Activated T-cell treated with anti-CD3 and anti-CD28 coated beads for 1 hour (primary cell): ENCODE results near the gene ARID1B.

Source experiments
- DNase-seq: peaks from one replicate; pipeline ENCODE4 v3.0.0-alpha.2; 2020; ENCODE audit warnings: low read depth

The ARID1B gene

DNA sequence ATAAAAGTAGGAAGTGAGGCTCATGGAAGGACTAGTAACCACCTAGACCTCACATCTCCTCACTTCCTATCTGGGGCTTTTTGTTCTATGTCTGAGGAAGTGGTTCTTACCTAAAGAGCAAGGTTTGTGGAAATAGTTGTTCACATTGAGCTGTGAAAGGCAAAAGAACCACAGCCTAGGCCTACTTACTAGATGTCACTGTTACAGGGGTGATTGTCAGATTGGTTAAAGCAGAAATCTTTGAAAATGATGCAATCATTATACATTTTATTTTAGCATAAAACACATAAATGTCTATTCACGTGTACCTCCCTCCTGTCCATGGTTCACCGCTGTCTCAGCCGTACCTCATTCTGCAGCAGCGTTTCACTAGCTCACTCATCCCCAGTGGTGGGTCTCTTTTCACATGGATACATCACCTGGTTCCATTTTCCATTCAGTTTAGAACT lies 277.4 kb downstream of the ARID1B start:
- DNase-seq, result no peak

- DNase-seq, result no peak
Observed at GRCh38 chr6:157055863-157056262, 278.7 kb downstream of the ARID1B start.

GRCh38 chr6:157056275-157056674 lies 279.1 kb downstream of the ARID1B start:
- DNase-seq, result no peak

DNA sequence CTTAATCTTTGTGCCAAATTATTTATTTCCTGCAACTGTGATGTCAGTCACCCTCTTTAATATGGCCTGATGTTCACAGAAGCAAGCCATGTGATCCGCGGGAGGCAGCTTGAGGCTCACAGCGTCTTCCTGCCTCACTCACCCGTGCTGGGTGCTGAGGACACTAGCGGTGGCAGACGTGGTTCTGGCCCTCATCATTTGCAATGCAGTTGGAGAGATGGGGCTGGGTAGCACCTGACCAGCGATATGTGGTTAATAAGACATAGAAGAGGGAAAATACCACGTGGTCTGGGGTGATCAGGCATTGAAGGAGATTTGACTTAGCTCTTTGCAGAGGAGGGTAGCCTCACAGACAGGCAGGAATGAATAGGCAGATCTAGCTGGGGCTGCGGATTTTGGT lies 281.4 kb downstream of the ARID1B start:
- DNase-seq, result no peak

GRCh38 chr6:157059781-157060180 lies 282.6 kb downstream of the ARID1B start:
- no peak for DNase-seq

DNA sequence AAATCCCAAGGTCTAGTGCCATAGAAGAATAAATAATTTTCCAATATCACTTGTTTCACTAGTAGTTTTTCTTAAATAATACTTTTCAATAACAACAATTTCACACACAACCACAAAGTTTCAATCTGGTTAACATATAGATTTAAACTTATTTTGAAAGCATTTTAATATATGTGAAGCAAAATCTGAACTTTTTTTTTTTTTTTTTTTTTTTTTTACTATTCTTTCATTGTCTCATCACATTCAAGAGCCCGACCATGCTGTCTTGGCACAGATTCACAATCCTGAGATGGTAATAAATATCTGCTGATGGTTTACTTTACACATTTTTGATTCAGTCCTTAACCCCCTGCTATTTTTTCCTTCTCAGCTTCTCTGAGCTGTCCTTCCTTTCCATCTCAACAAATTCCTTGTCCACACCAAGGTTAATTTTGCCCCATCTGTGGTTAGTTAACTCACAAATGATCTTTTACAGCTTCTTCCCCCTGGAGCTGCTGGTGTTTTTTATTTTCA lies 283.3 kb downstream of the ARID1B start:
- no peak for DNase-seq

DNA sequence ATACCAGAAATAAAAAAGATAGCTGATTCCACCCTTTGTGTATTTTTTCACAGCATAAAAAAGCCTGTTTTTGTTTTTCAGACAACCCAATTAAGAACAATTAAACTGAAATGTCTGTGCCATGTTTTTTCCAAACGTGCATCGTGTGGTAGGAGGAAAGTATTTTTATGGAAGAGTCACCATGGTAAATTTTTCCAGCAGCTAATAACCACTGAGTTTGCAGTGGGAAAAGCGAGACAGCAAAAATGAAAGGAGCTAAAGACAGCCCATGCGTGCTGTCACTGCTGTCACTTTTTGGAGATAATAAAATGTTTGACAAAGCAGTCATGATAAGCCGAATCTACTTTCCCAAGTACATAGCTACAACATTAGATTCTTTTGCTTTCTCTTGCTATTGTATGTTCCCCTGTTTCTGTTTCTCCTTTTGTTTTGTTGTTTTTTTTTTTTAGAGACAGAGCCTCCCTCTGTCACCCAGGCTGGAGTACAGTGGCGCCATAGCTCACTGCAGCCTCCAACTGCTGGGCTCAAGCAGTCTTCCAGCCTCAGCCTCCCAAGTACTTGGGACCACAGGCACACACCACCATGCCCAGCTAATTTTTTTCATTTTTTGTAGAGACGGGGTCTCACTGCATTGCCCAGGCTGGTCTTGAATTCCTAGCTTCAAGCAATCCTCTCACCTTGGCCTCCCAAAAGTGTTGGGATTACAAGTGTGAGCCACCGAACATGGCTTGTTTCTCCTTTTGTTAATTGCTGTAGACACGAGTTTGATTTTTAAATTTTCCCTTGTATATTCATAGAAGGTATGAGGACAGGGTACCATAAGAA lies 284.8 kb downstream of the ARID1B start:
- no peak for DNase-seq

- no peak for DNase-seq
Observed at GRCh38 chr6:157063176-157063905, 286.2 kb downstream of the ARID1B start.

GRCh38 chr6:157063923-157064322 lies 286.7 kb downstream of the ARID1B start:
- no peak for DNase-seq

DNA sequence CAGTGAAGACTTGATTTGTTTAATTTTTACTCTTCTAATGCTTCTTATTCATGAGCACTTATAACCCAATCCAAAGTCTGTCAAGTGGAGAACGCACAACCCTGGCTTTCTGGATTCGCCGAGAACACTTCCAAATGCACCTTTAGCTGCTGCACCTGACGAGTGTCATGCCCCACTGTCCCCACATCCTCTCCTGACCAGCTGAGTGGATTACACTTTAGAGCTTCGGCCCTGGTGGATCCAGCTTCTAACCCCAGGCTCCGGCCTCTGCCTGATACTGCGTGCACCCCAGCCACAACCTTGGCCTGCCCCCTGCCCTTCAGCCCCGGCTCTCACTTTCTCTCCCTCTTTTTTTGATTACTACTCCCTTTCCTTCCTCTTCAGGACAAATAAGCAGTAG lies 287.3 kb downstream of the ARID1B start:
- DNase-seq, result no peak

DNA sequence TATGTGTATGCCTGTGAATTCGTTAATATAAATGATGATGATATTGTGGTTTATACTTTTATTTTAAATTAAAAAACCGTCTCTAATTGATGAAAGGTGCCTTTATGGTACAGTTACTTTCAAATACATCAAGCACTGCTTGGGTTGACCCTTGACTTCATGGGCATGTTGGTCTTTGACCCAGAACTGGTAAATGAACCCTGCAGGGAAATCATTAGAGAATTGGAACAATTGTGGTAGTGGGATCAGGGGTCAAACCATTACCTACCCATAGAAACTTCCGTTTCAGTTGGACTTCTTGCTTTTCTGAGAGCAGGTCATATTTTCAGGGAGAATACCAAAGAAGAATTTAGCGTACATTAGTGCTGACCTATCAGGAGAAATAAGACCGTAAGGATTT lies 288.2 kb downstream of the ARID1B start:
- DNase-seq, result no peak

DNA sequence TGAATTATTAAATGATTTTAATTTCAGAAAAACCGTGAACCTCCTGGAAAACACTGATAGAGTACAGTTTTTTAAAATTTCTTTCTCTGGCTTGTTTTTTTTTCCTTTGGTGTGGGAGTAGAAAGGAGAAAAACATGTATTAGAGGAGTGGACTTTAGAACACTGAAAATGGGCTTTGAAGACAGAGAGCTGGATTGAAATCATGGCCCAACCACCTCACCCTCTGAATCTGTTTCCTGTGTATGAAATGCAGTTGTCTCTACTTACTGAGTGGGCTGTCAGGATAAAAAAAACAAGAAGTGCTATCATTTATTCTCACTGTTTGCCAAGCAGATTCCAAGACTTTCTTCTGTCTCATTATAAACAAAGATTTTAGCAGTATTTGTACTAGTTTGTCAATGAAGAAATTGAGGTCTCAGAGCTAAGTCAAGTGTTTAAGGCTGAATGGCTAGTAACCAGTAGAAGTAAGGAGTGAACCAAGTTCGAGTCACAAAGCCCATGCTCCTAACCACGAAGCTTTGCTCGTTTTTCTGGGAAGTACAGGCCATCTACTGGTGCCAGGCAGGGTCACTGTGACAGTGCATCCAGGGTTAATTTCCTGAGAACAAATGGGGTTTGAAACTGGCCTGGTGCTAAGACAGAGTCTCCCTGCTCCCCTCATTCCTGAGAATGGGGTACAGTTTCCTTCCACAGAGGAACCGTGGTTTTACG lies 289.8 kb downstream of the ARID1B start:
- DNase-seq, result no peak

DNA sequence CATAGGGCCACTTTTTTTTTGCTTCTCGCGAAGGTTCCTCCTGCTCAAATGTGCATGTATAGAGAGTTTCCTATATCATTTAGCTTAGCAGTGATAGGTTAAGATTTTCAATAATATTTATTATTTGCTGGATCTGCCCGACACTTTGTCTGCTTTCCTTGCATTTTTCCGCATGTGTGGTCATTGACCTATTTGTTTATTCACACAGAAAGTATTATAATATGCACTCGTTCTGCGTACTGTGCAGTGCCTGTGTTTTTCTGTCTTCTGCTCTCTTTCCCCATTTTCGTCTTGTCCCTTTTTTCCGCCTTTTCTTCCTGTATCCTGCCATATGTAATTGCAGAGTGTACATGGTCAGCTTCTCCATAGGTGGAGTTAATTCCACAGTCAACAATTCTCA lies 290.3 kb downstream of the ARID1B start:
- DNase-seq, result no peak

GRCh38 chr6:157068691-157069324 lies 291.6 kb downstream of the ARID1B start:
- no peak for DNase-seq

DNA sequence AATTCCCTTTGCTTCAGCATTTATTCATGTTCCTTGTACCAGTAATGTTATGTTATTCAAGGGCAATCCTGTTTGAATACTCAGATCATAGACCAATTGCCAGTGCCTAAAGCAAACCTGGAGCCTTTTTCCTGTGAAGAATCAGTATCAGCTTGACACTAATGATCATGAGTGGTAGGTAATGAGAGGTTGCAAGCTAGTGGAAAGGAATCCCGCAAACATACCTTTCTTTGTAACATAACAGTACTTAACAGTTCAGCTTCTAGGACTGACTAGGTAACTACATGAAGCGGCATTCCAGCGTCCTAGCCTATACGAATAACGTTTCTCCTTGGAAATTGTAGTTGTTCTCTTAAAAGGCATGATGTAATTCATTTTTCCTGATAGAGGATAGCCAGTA lies 292.4 kb downstream of the ARID1B start:
- no peak for DNase-seq

DNA sequence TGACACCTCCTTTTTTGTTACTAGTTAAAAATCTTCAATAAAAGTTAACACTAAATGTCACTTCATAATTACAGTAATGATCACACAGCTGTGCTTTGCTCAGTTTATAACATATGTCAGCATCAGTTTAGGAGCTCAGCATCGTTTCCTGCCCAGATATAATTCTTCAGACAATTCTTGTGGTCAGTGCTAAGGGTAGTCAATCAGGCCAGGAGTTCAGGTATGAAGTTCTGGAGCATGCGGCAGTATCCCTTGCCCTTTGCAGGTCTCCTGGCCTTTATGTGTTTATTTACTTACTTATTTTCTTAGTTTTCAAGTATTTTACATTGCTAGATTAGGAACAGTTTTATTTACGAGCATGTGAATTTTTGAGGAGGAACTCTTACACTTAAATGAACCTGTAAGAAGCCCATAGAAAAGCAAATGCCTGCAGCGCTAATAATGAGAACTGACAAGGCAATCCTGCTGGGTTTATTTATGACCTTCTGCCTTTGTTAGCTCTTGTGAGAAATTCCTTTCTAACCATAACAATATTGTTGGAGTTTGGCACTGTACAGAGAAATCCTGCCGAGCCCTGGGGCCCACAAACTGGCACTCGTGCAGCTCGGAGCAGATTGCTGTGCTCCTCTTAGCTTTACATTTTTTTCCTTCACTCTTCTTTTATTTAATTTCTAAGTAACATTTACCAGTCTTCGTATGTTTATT lies 293.4 kb downstream of the ARID1B start:
- no peak for DNase-seq

GRCh38 chr6:157072128-157072527 lies 294.9 kb downstream of the ARID1B start:
- DNase-seq, result no peak

DNA sequence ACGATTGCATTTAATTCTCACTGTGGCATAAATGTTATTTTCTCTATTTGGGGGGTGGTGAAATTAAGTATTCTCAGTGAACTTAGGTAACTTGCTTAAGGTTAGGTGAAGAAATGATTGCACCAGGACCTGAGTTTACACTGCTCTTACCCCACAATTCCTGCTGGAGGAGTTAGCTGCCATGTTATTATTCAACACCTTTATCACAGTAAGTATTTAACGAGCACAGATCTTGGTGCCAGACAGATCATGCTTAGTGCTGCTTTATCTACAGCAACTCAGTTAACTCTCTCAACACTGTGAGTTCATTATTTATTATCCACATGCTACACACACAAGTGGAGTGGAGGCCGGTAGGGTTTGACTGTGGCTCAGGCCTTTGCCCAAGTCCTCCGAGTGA lies 296.4 kb downstream of the ARID1B start:
- no peak for DNase-seq

GRCh38 chr6:157074969-157075368 lies 297.8 kb downstream of the ARID1B start:
- DNase-seq, result no peak

GRCh38 chr6:157075549-157076450 lies 298.6 kb downstream of the ARID1B start:
- no peak for DNase-seq
